SH-SY5Y (cell line): ENCODE measurements around the gene CD248.

ENCODE experiments used
- GATA2 ChIP-seq: IDR thresholded peaks from 2 replicates; pipeline ENCODE4 v1.6.1; 2011; ENCODE audit warnings: mild to moderate bottlenecking, low read depth, low read length
- GATA3 ChIP-seq: IDR thresholded peaks from 2 replicates; pipeline ENCODE4 v1.6.1; 2011; ENCODE audit warnings: low read depth, mild to moderate bottlenecking, low read length, moderate library complexity

The CD248 gene

DNA sequence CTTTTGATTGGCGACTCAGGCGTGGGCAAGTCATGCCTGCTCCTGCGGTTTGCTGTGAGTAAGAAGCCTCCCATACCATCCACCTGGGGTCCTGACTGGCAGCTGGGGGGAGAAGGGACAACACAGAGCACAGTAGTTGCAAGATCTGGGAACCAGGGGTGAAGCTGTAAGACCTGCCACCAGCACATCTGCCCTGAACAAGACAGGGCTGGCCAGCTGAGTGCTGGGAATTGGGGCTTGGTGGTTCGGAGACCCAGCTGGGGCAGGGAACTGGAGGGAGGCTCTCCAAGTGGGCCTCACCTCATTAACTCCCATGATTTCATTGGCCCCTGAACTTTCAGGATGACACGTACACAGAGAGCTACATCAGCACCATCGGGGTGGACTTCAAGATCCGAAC is 45.0 kb downstream of the CD248 start:
- TF ChIP-seq GATA2 (no peak), GATA3 (no peak)

DNA sequence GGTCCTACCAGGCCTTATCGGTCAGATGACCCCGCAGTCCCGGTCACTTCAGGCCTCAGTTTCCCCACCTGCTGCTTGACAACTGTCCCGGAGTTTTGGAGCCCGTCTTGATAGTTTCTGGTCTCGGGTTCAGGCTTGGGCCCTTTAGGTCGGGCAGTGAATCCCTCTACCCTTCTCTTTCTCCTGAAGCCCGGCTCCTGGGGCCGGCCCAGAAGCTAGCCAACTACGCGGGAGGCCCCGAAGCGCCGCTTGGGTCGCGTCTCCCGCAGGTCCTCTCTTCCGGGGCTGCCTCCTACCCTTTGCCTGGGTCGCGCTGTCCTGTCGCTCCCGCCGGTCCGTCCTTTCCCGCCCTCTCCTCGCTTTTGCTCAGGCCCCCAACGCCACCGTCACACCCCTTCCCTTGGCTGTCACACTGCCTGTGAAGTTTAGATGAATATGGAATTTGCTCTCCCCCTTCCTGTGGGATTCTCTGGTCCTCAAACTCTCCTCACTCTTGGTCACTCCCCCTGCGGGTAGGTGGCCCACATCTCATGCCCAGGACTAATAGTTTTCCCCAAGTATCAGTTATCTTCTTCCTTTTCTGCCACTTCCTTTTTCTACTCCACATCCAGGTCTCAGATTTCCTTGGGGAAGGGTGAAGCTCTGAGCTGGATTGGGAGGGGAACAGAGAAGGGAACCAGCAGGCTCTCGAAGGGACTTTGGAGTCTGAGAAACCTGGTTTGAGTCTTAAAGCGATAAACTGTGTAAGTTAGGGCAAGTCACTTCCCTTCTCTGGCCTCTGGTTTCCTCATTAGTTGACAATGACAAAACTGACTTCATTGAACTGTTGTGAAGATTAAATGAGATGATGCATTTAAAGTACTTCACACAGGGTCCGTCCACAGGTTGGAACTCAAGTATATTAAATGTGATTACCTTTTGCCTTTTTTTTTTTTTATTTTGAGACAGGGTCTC is 47.6 kb downstream of the CD248 start:
- no peak for TF ChIP-seq GATA2
- TF ChIP-seq GATA3: no peak

DNA sequence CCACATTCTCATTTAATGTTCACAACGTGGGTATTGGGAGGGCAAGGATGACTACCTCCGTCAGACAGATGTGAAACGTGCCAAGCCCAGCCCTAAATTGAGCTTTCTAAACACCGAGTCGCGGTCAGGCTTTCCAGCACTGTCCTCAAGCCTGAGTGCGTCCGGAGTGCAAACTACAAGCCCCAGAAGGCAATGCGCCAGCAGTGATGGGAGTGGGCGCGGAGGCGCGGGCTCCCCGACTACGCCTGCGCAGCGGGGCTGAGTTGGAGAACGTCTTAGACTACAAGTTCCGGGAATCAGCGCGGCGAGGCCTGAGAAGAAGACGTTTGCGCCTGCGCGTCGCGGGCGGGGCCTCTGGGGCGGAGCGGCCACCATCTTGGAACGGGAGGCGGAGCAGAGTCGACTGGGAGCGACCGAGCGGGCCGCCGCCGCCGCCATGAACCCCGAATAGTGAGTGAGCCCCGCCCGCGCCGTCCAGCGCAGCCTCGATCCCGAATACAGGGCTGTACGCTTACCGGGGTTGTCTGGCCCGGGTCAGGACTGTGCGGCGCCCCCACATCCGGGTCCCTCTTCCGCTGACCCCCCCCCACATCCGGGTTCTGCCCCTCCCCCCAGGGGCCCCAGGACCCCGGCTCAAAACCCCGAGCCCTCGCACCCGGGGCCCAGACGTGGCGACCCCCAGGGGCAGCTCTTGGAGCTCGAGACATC is 48.4 kb downstream of the CD248 start, which contains the start of gene RAB1B:
TSS of gene RAB1B (plus strand) at position 396 of the 708 bp plus-strand sequence. CDS start at position 437, 41 bp downstream.
- TF ChIP-seq GATA2: no peak

DNA sequence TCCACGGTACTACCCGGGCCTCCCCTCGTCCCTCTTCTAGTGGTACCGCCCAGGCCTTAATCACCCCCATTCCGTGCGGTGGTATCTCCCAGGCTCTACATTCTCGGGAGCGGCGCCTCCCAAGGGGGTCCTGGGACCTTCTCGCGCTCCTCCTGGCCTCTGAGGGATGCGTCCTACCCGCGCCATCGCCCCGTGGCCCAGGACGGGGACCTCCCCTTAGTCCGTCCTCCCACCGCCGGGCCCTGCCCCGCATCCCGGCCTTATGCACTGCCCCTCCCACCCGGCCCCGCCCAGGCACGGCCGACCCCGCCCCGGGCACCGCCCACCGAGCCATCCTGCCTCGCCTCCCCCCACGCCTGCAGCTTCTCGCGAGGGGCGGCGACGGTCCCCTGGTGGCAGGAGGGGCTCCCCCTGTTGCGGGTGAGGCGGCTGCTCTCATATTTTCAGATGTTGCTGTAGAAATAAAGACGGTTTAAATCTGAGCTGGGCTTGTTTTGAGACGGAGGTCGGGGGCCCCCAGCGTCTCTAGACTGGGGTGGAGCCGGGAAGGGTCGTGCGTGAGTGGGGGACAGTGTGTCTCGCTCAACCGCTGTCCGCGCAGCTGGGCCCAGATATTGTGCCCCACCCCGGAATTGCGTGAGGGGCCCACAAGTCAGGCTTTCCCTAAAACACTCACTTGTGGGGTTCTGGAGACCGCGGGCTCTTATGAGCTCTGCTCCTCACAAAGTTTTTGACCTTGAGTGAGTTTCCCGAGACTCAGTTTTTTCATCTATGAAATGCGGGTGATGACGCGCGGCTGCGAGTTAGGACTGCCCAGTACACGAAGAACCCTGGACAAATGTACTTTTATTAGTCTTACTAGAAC is 49.2 kb downstream of the CD248 start:
- TF ChIP-seq GATA2 (no peak), GATA3 (no peak)

DNA sequence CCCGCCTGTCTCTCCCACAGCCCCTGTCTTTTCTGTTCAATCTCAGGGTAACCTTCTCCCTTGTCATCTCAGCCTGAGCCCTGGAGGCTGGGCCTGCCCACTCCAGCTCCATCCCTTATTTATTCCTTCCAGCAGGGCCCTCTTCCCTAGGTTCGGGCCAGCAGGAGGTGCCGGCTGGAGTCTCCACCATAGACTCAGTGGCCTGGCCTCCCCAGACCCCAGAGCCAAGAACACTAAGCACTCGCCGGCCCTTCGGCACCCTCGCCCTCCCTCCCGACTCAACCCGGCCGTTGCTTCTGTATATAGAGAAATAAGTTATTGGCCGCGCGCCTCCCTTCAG is 49.8 kb downstream of the CD248 start:
- TF ChIP-seq GATA2 (no peak), GATA3 (no peak)

DNA sequence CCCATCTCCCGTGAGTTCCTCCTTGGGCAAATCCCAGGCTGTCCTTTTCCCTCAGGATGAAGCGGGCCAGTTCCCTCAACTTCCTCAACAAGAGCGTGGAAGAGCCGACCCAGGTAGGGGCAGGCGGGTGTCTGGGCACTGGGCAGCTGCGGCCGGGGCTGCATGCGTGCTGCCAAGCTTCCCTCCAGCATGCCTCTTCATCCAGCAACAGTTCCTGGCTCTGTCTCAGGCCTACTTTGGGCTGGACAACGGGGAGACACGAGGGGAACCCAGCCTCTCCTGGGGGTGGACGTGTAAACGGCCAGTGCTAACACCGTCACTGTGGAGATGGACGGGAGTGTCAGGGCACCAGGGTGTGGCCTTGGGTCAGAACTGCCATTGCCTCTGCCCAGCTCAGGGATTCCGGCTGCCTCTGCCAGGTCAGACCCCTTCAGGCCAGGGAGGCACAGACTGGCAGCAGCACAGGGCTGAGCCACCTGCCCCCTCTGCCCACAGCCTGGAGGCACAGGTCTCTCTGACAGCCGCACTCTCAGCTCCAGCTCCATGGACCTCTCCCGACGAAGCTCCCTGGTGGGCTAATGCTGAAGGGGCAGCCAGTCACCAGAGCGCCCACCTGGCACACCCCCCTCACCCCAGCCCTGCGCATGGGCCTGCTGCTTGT is 50.3 kb downstream of the CD248 start:
- TF ChIP-seq GATA2 (no peak), GATA3 (no peak)

DNA sequence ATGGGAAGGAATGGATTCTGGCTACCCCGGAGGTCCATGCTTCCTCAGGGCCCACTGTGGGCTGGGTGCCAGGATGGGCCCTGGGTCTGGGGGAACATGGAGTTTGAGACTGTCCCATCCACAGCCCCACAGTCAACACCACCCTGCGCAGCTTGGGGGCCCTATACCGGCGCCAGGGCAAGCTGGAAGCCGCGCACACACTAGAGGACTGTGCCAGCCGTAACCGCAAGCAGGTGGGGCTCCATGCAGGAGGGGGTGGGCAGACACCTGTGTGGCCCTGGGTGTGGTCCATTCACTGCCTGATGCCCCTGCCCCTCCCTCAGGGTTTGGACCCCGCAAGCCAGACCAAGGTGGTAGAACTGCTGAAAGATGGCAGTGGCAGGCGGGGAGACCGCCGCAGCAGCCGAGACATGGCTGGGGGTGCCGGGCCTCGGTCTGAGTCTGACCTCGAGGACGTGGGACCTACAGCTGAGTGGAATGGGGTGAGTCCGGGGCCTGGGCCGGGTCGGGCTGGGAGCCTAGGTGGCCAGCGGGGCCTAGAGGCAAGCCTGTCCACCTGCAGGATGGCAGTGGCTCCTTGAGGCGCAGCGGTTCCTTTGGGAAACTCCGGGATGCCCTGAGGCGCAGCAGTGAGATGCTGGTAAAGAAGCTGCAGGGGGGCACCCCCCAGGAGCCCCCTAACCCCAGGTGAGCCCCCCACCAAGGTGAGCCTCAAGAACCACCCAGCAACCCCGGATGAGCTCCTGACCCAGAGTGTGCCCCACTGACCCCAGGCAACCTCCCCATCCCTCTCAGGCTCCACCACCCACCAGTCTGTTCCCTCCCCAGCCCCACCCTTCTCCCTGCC is 51.1 kb downstream of the CD248 start:
- TF ChIP-seq GATA2: no peak
- TF ChIP-seq GATA3: no peak

DNA sequence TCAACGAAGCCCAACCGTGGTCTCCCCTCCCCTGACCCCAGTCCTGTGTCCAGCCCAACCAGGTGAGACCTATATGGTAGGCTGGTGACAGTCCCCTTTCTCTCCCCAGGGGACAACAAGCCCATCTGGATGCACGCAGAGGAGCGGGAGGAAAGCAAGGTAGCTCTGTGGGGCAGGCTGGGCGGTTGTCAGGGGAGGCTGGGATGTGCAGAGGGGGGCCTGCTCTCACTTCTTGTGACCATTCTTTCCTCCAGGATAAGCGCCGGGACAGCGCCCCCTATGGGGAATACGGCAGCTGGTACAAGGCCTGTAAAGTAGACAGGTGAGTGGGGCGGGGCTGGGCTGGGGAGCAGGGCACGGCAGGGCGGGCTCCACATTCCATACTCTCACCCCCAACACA is 51.9 kb downstream of the CD248 start:
- TF ChIP-seq GATA3: no peak
